Measurements from ENCODE around the gene PIK3R1. TPM values are rescaled to one million over a fixed set of nuclear protein-coding genes. Genes with fewer than 3 reads are reported as not detected.

Gene PIK3R1
- total RNA-seq, 3 donors from 2014 or later: 66.7 to 197 (median 74.9) TPM

DNA sequence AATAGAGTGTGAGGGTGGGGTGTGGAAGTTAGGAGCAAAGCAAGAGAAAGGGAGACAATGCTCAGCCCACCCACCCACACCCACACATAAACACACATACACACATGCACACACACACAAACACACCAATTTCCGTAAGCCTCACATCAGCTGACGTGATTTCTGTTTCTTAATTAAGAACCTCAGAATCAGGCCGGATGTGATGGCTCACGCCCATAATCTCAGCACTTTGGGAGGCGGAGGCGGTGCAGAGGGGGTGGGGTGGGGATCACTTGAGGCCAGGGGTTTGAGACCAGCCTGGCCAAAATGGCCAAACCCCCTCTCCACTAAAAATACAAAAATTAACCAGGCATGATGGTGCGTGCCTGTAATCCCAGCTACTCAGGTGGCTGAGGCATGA lies 26.4 kb upstream of the PIK3R1 start:
- no peak for ATAC-seq
- no peak for DNase-seq
- intact Hi-C loops (cut with DNase I, micrococcal nuclease): no loop called here
- no peaks in the 10 kb centered on the region for H3K9me3 ChIP-seq
- no peak overlapping the region for H3K4me3 ChIP-seq
- H3K4me1 ChIP-seq (ENCODE audit: low read depth): no peaks in the 10 kb centered on the region
- H3K36me3 ChIP-seq (ENCODE audit: low read depth): no peaks in the 10 kb centered on the region
- TF ChIP-seq, protein P1, sequence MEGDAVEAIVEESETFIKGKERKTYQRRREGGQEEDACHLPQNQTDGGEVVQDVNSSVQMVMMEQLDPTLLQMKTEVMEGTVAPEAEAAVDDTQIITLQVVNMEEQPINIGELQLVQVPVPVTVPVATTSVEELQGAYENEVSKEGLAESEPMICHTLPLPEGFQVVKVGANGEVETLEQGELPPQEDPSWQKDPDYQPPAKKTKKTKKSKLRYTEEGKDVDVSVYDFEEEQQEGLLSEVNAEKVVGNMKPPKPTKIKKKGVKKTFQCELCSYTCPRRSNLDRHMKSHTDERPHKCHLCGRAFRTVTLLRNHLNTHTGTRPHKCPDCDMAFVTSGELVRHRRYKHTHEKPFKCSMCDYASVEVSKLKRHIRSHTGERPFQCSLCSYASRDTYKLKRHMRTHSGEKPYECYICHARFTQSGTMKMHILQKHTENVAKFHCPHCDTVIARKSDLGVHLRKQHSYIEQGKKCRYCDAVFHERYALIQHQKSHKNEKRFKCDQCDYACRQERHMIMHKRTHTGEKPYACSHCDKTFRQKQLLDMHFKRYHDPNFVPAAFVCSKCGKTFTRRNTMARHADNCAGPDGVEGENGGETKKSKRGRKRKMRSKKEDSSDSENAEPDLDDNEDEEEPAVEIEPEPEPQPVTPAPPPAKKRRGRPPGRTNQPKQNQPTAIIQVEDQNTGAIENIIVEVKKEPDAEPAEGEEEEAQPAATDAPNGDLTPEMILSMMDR (IDR thresholded peaks at IDR 0.05): no peak

DNA sequence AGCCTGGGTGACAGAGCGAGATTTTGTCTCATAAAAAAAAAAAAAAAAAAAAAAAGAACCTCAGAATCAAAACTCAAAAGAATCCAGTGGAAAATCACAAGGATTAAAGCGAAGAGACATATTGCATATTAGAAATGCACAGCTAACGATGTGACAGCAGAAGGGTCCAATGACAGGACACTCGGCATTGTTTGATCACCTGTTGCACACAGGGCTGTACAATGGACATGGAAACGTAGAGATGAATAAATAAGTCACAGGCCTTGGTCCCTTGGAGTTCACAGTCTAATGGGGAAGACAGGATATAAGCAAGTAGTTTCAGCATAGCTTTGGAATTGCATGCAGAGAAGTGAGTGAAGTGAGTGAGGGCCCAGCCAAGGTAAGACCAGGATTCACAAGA lies 25.9 kb upstream of the PIK3R1 start:
- intact Hi-C loops (cut with DNase I, micrococcal nuclease): no loop called here
- no peak overlapping the region for H3K4me3 ChIP-seq

DNA sequence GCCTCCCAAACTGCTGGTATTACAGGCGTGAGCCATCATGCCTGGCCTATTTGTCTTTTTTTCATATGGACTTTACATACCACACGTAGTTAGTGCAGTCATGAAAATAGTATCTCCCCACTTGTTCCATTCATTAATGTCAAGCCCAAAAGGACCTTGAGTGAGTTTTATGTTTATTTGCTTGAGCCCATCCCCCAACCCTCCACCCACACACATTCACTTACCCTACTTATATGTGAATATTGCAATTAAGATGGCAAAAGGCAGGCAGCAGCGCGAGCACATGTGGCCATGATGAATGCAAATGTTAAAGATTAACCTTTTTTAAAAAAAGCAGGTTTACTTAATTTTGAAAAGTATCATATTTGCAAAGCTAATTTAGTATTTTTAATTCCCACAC lies 24.9 kb upstream of the PIK3R1 start:
- no peaks in the 10 kb centered on the region for H3K4me1 ChIP-seq (ENCODE audit: low read depth)
- DNase-seq: no peak
- TF ChIP-seq, protein P1 (IDR thresholded peaks at IDR 0.05): no peak

More for the DNA sequence above, 25.9 kb upstream of the PIK3R1 start:
- H3K4me1 ChIP-seq (ENCODE audit: low read depth): no peaks in the 10 kb centered on the region
- TF ChIP-seq, protein P1 (IDR thresholded peaks at IDR 0.05): no peak
- H3K9me3 ChIP-seq: no peaks in the 10 kb centered on the region
- DNase-seq (no peak), ATAC-seq (no peak)
- H3K36me3 ChIP-seq (ENCODE audit: low read depth): no peaks in the 10 kb centered on the region

DNA sequence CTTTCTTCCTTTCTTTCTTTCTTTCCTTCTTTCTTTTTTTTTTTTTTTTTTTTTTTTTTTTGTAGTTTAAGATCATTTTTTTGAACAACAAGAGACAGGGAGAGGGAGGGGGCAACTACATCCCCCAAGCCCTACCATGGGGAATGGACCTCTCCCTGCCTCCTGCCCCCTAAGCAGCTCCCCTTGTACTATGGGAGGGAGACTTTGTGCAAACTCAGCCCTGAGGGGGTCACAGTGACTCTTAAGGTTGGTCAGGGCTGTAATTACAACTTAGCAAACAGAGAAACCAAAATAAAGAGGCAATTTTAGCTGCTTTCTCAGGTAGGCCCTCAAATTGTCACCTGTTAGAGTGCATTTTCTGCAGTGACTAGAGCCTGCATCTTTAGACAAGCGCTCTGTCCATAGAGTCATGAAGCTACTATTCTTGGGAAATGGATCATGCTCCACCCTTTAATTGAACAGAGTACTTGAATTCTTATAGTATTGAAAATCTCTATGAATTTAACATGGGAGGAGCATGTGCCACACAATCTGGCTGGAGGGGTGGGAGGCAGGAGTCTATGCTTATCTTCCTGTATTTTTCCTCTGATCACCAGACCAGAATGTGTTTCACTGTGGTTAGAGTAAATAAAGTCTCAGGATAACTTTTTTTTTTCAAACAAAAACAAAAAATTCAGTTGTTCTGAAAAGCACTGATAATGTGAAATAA lies 24.3 kb upstream of the PIK3R1 start:
- no peaks in the 10 kb centered on the region for H3K4me1 ChIP-seq (ENCODE audit: low read depth)
- H3K36me3 ChIP-seq (ENCODE audit: low read depth): no peaks in the 10 kb centered on the region
- H3K4me3 ChIP-seq: no peak overlapping the region
- ATAC-seq (no peak), DNase-seq (no peak)
- no peaks in the 10 kb centered on the region for H3K9me3 ChIP-seq
- TF ChIP-seq, protein P1 (IDR thresholded peaks at IDR 0.05): no peak
- intact Hi-C loops (cut with DNase I, micrococcal nuclease): no loop called here

More for the DNA sequence above, 24.9 kb upstream of the PIK3R1 start:
- no peak for ATAC-seq
- H3K9me3 ChIP-seq: no peaks in the 10 kb centered on the region
- intact Hi-C loops (cut with DNase I, micrococcal nuclease): no loop called here
- no peaks in the 10 kb centered on the region for H3K36me3 ChIP-seq (ENCODE audit: low read depth)
- no peak overlapping the region for H3K4me3 ChIP-seq

DNA sequence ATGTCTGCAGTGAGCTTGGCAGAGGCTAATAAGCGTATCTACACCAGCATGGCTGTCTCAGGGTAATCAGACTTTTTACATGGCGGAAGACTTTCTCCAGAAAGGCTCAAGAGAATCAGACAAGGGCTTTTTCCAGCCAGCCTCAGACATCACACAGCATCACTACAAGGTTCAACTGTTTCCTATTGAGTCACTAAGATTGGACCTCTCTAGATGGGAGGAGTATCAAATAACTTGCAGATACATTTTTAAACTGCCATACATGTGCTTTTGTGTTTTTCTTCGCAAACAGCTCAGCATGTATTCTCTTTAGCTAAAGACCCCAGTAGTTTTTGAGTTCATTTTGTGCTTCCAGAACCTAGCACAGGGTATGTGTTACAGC lies 22.9 kb upstream of the PIK3R1 start:
- Histone ChIP-seq H3K4me3 (no peak overlapping the region), H3K9me3 (no peaks in the 10 kb centered on the region), H3K4me1 (ENCODE audit: low read depth) (no peaks in the 10 kb centered on the region), H3K36me3 (ENCODE audit: low read depth) (no peaks in the 10 kb centered on the region)
- TF ChIP-seq, protein P1 (IDR thresholded peaks at IDR 0.05): no peak
- no peak for ATAC-seq
- DNase-seq: no peak
- intact Hi-C loops (cut with DNase I, micrococcal nuclease): no loop called here
